Measurements from ENCODE around the gene KLHDC4.

DNA sequence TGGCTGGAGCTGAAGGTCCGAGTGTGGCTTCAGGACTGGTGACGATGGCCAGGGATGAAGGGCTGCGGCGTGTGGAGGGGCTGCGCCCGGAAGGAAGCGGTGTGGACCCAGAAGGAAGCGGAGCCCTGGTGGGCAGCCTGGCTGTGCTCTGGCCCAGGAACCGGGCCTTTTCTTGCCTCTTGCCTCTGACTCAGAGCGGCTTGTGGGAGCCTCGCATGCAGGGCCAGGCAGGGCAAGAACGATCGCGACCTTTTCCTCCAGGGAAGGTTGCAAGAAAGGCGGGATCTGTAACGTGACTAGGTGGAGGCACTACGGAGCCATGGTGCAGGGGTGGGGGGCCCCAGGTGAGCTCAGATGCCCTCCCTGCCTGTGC is 85.5 kb downstream of the KLHDC4 start:
- no peak for TF ChIP-seq POLR2AphosphoS5 (IDR thresholded peaks at IDR 0.05; ENCODE audit: low read length)
- TF ChIP-seq YY1 (IDR thresholded peaks at IDR 0.05; ENCODE audit: low read depth, low read length): no peak
- no peak for TF ChIP-seq RAD51 (IDR thresholded peaks at IDR 0.05)

Measured in GM12878 (cell line).